Measurements from ENCODE around the gene ANKRD23.

ANKRD23 gene

DNA sequence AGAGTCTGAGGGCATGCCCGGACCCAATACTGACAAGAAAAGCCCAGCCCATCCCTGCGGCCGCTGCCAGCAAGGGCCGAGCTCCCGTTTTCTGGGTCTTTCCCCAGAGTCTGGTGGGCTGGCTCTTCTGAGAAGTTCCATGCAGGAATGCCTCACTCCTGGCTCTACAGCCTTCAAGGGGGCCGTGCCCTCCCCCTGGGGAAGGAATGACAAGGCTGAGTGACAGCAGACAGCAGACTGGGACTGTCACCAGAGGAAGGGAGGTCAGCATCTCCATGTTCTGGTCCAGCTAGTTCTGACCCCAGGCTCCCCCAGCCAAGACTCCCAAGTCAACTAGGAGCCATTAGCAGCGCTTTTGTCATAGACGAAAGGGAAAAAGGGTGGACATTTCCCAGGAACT, 39.1 kb upstream of the ANKRD23 start:
- Histone ChIP-seq H3K4me1 (ENCODE audit: control insufficient read depth, insufficient read depth, low read length) (peaks cover 15% of the 10 kb centered on the region), H3K36me3 (ENCODE audit: control insufficient read depth, insufficient read depth, low read length) (no peaks in the 10 kb centered on the region), H3K27me3 (ENCODE audit: control insufficient read depth, insufficient read depth, low read length) (no peaks in the 10 kb centered on the region), H3K9ac (ENCODE audit: low read length) (no peak overlapping the region), H3K27ac (ENCODE audit: low read depth, low read length) (no peak overlapping the region), H3K4me3 (ENCODE audit: low read length) (no peak overlapping the region)

GRCh38 chr2:96882230-96882629, 38.4 kb upstream of the ANKRD23 start:
- H3K9ac ChIP-seq (ENCODE audit: low read length) = no peak overlapping the region
- H3K27me3 ChIP-seq (ENCODE audit: control insufficient read depth, insufficient read depth, low read length) = no peaks in the 10 kb centered on the region
- H3K36me3 ChIP-seq (ENCODE audit: control insufficient read depth, insufficient read depth, low read length) = no peaks in the 10 kb centered on the region
- peaks cover 9% of the 10 kb centered on the region for H3K4me1 ChIP-seq (ENCODE audit: control insufficient read depth, insufficient read depth, low read length)
- no peak overlapping the region for H3K4me3 ChIP-seq (ENCODE audit: low read length)
- no peak overlapping the region for H3K27ac ChIP-seq (ENCODE audit: low read depth, low read length)

DNA sequence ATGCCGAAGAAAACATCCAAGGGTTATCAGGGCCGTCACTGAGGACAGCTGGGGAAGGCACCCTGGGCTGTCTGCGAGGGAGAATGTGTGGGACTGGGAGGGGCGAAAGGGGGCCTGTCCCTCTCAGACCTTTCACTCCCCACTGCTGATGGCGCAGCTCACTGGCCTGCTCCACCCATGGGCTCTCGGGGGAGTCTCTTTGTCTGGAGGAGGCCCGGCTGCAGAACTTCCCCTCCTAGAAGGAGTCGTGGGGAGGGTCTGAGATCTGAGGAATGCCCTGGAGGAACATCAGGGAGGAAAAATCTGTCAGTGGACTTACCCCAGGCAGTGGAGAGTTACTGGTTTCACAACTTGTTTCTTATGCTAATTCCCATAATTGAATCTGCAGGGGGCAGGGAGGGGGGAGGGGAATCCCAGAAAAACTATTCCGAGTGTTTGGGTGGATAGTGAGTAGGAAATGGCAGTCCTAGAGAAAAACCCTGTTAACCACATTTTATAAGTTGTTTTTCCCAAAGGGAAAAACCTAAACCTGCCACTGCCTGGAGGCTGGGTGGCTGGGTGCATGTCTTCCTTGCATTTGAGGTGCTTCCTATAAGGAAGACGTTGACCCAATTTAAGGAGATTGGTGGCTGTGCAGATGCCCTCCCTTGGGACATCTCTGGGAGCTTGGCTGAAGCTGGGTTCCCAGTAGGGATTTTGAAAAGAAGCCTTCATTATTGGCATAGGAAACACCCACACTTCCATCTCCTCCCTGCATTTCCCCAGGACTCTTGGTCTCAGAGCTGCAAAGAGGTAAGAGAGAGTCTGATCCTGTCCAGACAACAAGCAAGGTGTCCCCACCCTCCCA, 37.8 kb upstream of the ANKRD23 start:
- H3K36me3 ChIP-seq (ENCODE audit: control insufficient read depth, insufficient read depth, low read length) = no peaks in the 10 kb centered on the region
- peaks cover 6% of the 10 kb centered on the region for H3K4me1 ChIP-seq (ENCODE audit: control insufficient read depth, insufficient read depth, low read length)
- no peak overlapping the region for H3K27ac ChIP-seq (ENCODE audit: low read depth, low read length)
- no peaks in the 10 kb centered on the region for H3K27me3 ChIP-seq (ENCODE audit: control insufficient read depth, insufficient read depth, low read length)
- no peak overlapping the region for H3K9ac ChIP-seq (ENCODE audit: low read length)
- H3K4me3 ChIP-seq (ENCODE audit: low read length) = no peak overlapping the region

- Histone ChIP-seq H3K36me3 (ENCODE audit: control insufficient read depth, insufficient read depth, low read length) (no peaks in the 10 kb centered on the region), H3K27ac (ENCODE audit: low read depth, low read length) (no peak overlapping the region)
Measured at GRCh38 chr2:96880891-96881273, 37.1 kb upstream of the ANKRD23 start.

DNA sequence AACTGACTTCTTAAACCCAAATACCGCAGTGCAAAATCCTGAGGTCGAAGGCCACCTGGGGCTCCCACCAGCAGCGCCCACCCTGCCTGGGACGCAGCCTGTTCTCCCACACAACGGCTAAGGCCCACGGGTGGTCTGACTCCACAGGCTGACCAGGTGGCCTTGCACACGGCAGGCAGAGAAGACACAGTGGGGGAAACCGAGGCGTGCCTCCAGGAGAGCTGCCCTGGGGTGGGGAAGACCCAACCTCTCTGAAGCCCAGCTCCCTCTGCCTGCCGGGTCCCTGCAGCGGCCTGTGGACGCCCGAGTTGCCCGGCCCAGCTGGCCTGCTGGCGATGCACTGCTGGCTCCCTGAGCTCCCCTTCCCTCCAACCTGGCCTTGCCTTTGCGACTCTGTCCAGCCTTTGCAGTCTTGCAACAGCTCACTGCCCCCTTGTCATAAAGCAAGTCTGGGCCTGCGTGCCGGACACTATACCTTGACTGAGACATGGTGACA, 35.8 kb upstream of the ANKRD23 start:
- Histone ChIP-seq H3K36me3 (ENCODE audit: control insufficient read depth, insufficient read depth, low read length) (no peaks in the 10 kb centered on the region), H3K4me3 (ENCODE audit: low read length) (no peak overlapping the region), H3K27ac (ENCODE audit: low read depth, low read length) (no peak overlapping the region), H3K27me3 (ENCODE audit: control insufficient read depth, insufficient read depth, low read length) (no peaks in the 10 kb centered on the region), H3K4me1 (ENCODE audit: control insufficient read depth, insufficient read depth, low read length) (no peaks in the 10 kb centered on the region), H3K9ac (ENCODE audit: low read length) (no peak overlapping the region)

More at GRCh38 chr2:96880891-96881273, 37.1 kb upstream of the ANKRD23 start:
- Histone ChIP-seq H3K4me1 (ENCODE audit: control insufficient read depth, insufficient read depth, low read length) (no peaks in the 10 kb centered on the region), H3K27me3 (ENCODE audit: control insufficient read depth, insufficient read depth, low read length) (no peaks in the 10 kb centered on the region), H3K4me3 (ENCODE audit: low read length) (no peak overlapping the region), H3K9ac (ENCODE audit: low read length) (no peak overlapping the region)

GRCh38 chr2:96878796-96879544, 35.1 kb upstream of the ANKRD23 start:
- Histone ChIP-seq H3K9ac (ENCODE audit: low read length) (no peak overlapping the region), H3K27ac (ENCODE audit: low read depth, low read length) (no peak overlapping the region), H3K36me3 (ENCODE audit: control insufficient read depth, insufficient read depth, low read length) (no peaks in the 10 kb centered on the region), H3K4me3 (ENCODE audit: low read length) (no peak overlapping the region), H3K27me3 (ENCODE audit: control insufficient read depth, insufficient read depth, low read length) (no peaks in the 10 kb centered on the region), H3K4me1 (ENCODE audit: control insufficient read depth, insufficient read depth, low read length) (no peaks in the 10 kb centered on the region)

DNA sequence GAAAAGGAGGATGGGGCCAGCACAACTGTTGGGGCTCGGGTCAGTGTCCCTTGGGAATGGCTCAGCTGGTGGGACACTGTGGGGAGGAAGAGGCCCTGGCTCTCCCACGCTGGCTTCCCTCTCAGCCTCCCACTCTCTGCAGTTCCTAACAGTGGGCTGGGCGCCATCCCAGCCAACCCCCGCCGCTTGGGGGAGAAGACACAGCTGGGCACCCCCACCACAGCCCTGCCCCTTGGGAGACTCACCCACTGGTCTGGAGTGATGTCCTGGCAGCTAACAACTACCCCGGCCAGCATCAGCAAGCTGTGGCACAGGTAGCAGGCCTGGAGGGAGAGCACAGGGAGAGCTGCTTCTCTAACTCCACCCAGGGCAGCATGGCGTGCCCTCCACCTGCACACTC, 34.4 kb upstream of the ANKRD23 start:
- H3K9ac ChIP-seq (ENCODE audit: low read length) = no peak overlapping the region
- H3K36me3 ChIP-seq (ENCODE audit: control insufficient read depth, insufficient read depth, low read length) = no peaks in the 10 kb centered on the region
- no peaks in the 10 kb centered on the region for H3K27me3 ChIP-seq (ENCODE audit: control insufficient read depth, insufficient read depth, low read length)
- H3K4me3 ChIP-seq (ENCODE audit: low read length) = no peak overlapping the region
- H3K4me1 ChIP-seq (ENCODE audit: control insufficient read depth, insufficient read depth, low read length) = no peaks in the 10 kb centered on the region
- no peak overlapping the region for H3K27ac ChIP-seq (ENCODE audit: low read depth, low read length)

DNA sequence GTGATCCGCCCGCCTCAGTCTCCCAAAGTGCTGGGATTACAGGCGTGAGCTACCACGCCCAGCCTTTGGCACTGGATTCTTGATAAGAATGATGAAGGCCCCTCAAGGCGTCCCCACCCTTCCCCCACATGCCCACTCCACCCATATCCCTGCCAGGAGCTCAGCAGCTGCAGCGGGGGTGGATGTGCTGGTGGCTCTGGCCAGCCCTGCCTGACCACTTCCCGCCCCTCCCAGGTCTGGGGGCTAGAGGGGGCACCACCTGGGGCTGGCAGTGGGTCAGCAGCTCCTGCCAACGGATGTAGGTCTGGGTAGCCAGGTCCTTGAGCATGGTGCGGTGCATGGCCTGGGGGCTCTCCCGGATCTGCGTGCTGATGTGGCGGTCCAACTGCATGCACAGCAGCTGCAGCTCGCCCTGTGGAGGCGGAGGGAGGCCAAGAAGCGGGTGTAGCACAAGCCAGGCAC, 33.8 kb upstream of the ANKRD23 start:
- H3K4me1 ChIP-seq (ENCODE audit: control insufficient read depth, insufficient read depth, low read length) = no peaks in the 10 kb centered on the region
- H3K27ac ChIP-seq (ENCODE audit: low read depth, low read length) = no peak overlapping the region
- no peak overlapping the region for H3K4me3 ChIP-seq (ENCODE audit: low read length)
- H3K27me3 ChIP-seq (ENCODE audit: control insufficient read depth, insufficient read depth, low read length) = no peaks in the 10 kb centered on the region
- no peak overlapping the region for H3K9ac ChIP-seq (ENCODE audit: low read length)
- H3K36me3 ChIP-seq (ENCODE audit: control insufficient read depth, insufficient read depth, low read length) = no peaks in the 10 kb centered on the region

DNA sequence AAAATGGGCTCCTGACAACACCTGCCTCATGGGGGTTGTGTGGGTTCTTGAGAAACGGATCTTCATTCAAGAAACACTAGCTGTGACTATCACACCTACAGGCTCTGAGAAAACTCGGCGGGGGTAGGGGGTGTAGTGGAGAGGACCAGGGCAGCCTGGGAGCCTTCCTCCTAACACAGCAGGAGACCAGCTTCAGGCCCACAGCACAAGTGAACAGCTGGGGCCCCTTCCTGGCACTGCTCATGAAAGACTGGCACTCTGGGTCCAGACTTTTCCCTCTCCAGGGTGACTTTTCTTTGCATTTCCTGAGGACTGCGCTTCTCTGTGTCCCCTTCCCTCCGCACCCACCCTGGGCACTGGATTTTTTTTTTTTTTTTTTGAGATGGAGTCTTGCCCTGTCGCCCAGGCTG, 33.2 kb upstream of the ANKRD23 start:
- Histone ChIP-seq H3K4me3 (ENCODE audit: low read length) (no peak overlapping the region), H3K27me3 (ENCODE audit: control insufficient read depth, insufficient read depth, low read length) (no peaks in the 10 kb centered on the region), H3K9ac (ENCODE audit: low read length) (no peak overlapping the region), H3K36me3 (ENCODE audit: control insufficient read depth, insufficient read depth, low read length) (no peaks in the 10 kb centered on the region), H3K4me1 (ENCODE audit: control insufficient read depth, insufficient read depth, low read length) (no peaks in the 10 kb centered on the region), H3K27ac (ENCODE audit: low read depth, low read length) (no peak overlapping the region)

DNA sequence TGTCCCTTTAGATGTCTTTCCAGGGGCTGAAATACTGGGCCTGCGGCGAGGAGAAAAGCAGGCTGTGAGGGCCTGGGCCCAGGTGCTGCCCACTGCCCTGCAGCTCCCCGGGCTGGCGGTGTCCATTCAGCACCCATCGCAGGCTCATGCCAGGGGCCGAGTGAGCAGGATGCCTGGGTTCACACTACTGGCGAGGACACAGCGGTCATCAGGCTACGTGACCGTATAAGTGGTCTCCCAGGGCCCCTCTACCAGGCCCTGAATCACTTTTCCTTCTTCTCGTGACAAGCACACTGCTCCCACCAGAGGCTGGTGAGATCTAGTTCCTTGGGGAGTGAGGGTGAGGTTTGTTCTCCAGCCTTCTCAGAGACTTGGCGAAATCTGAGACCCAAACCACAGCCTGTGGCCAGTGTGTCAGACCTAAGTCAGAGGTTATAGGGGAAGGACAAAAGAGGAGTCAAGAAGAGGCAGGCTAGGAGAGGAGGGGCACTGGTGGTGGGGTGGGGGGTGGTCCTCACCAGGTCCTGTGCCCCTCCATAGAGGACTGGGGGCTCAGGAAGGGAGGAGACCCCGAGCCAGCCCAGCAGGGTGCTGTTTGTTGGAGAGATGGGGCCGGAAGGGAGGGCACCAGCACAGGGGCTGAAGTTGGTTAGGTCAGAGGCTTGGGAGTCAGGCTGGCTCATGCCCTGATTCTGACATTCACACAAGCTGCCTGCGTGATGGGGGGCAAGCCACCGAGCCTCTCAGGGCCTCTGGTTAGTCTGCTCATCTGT, 32.6 kb upstream of the ANKRD23 start:
- Histone ChIP-seq H3K4me3 (ENCODE audit: low read length) (no peak overlapping the region), H3K27me3 (ENCODE audit: control insufficient read depth, insufficient read depth, low read length) (no peaks in the 10 kb centered on the region), H3K36me3 (ENCODE audit: control insufficient read depth, insufficient read depth, low read length) (no peaks in the 10 kb centered on the region), H3K9ac (ENCODE audit: low read length) (no peak overlapping the region), H3K4me1 (ENCODE audit: control insufficient read depth, insufficient read depth, low read length) (no peaks in the 10 kb centered on the region), H3K27ac (ENCODE audit: low read depth, low read length) (no peak overlapping the region)

DNA sequence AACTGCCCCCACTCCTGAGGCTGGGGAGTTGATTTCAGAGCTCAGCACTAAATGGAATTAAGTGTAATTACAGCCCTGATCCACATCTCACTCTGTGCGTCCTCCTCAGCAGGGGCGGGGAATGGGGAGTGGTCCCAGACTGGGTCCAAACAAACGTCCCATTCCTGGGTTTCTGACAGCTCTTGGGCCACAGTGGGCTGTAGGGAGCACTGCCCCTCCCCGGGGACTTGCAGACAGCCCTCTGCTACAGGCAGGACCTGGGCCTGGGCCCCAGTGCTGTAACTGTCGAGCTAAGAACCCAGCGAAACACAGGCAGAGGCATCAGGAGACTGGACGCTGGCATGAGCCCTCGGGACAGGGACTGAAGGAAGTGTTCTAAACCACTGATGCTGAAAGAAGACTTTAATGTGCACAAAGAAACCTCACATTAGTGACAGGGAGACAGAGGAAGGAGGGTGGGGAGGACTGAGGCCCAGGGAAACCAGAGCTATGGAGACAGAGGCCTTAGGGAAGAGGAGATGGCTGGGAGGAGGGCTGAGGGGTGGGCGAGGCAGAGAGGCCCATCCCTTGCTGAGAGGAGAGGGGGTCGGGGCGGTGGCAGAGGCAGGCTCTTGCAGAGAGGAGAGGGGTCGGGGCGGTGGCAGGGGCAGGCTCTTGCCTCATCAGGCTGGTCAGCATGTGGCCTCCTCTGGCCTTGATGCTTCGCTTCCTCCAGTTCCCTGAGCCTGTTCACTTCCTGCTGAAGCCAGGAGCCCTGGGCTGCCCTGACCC, 31.9 kb upstream of the ANKRD23 start:
- peaks cover 2% of the 10 kb centered on the region for H3K27me3 ChIP-seq (ENCODE audit: control insufficient read depth, insufficient read depth, low read length)
- H3K4me3 ChIP-seq (ENCODE audit: low read length) = no peak overlapping the region
- no peak overlapping the region for H3K9ac ChIP-seq (ENCODE audit: low read length)
- no peaks in the 10 kb centered on the region for H3K36me3 ChIP-seq (ENCODE audit: control insufficient read depth, insufficient read depth, low read length)
- H3K4me1 ChIP-seq (ENCODE audit: control insufficient read depth, insufficient read depth, low read length) = peaks cover 3% of the 10 kb centered on the region
- no peak overlapping the region for H3K27ac ChIP-seq (ENCODE audit: low read depth, low read length)
